Ishikawa (cell line): ENCODE measurements around the gene PDZD8.

Source experiments
- CEBPB ChIP-seq: IDR thresholded peaks from 2 replicates; pipeline ENCODE4 v1.6.1; 2012
- CREB1 ChIP-seq: IDR thresholded peaks from 2 replicates; pipeline ENCODE4 v1.6.1; 2012; ENCODE audit warnings: low read depth
- EGR1 ChIP-seq: IDR thresholded peaks from 2 replicates; pipeline ENCODE4 v1.6.1; 2012
- EP300 ChIP-seq: IDR thresholded peaks from 2 replicates; pipeline ENCODE4 v1.6.1; 2012; ENCODE audit warnings: borderline replicate concordance
- FOXM1 ChIP-seq: IDR thresholded peaks from 2 replicates; pipeline ENCODE4 v1.6.1; 2012; ENCODE audit warnings: low read depth, borderline replicate concordance
- NFIC ChIP-seq: IDR thresholded peaks from 2 replicates; pipeline ENCODE4 v1.6.1; 2012
- RAD21 ChIP-seq: IDR thresholded peaks from 2 replicates; pipeline ENCODE4 v1.6.1; 2012; ENCODE audit warnings: low read depth
- TAF1 ChIP-seq: IDR thresholded peaks from 2 replicates; pipeline ENCODE4 v1.6.1; 2012; ENCODE audit warnings: low read depth, mild to moderate bottlenecking
- TCF12 ChIP-seq: IDR thresholded peaks from 2 replicates; pipeline ENCODE4 v1.6.1; 2012; ENCODE audit warnings: low read depth
- TEAD4 ChIP-seq: IDR thresholded peaks from 2 replicates; pipeline ENCODE4 v1.6.1; 2012
- YY1 ChIP-seq: IDR thresholded peaks from 2 replicates; pipeline ENCODE4 v1.6.1; 2012; ENCODE audit warnings: low read depth
- ZBTB7A ChIP-seq: IDR thresholded peaks from 2 replicates; pipeline ENCODE4 v1.6.1; 2012; ENCODE audit warnings: low read depth
- TF ChIP-seq, protein P1 (sequence below): IDR thresholded peaks from 2 replicates; pipeline ENCODE4 v1.6.1; 2012
- TF ChIP-seq, protein P2 (sequence below): IDR thresholded peaks from 2 replicates; pipeline ENCODE4 v1.6.1; 2012; ENCODE audit warnings: low read depth, mild to moderate bottlenecking
- TF ChIP-seq, protein P3 (sequence below): IDR thresholded peaks from 2 replicates; pipeline ENCODE4 v1.6.1; 2012

Gene PDZD8

DNA sequence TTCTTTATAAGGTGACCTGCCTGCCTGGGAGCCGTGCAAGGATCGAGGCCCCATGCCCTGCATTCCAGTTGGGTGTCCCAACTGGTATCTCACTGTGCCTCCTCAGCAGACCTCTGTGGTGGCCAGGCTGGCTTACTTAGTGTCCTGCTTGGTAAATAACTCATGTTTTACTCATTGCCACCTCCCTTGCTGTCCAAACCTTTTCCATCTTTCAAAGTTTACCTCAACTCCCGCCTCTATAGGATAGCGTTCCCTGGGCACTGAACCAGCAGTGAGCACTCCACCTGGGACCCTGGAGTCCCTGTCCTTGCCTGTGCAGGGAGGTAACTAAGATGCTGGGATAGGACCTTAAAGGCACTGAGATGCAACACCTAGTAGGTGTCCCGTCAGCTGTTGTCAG is 100.7 kb downstream of the PDZD8 start:
- TF ChIP-seq EP300, result no peak
- TF ChIP-seq, protein P1, sequence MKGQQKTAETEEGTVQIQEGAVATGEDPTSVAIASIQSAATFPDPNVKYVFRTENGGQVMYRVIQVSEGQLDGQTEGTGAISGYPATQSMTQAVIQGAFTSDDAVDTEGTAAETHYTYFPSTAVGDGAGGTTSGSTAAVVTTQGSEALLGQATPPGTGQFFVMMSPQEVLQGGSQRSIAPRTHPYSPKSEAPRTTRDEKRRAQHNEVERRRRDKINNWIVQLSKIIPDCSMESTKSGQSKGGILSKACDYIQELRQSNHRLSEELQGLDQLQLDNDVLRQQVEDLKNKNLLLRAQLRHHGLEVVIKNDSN, result no peak
- no peak for TF ChIP-seq ZBTB7A
- TF ChIP-seq, protein P2, sequence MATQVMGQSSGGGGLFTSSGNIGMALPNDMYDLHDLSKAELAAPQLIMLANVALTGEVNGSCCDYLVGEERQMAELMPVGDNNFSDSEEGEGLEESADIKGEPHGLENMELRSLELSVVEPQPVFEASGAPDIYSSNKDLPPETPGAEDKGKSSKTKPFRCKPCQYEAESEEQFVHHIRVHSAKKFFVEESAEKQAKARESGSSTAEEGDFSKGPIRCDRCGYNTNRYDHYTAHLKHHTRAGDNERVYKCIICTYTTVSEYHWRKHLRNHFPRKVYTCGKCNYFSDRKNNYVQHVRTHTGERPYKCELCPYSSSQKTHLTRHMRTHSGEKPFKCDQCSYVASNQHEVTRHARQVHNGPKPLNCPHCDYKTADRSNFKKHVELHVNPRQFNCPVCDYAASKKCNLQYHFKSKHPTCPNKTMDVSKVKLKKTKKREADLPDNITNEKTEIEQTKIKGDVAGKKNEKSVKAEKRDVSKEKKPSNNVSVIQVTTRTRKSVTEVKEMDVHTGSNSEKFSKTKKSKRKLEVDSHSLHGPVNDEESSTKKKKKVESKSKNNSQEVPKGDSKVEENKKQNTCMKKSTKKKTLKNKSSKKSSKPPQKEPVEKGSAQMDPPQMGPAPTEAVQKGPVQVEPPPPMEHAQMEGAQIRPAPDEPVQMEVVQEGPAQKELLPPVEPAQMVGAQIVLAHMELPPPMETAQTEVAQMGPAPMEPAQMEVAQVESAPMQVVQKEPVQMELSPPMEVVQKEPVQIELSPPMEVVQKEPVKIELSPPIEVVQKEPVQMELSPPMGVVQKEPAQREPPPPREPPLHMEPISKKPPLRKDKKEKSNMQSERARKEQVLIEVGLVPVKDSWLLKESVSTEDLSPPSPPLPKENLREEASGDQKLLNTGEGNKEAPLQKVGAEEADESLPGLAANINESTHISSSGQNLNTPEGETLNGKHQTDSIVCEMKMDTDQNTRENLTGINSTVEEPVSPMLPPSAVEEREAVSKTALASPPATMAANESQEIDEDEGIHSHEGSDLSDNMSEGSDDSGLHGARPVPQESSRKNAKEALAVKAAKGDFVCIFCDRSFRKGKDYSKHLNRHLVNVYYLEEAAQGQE, result no peak
- TF ChIP-seq TAF1, result no peak
- no peak for TF ChIP-seq FOXM1
- no peak for TF ChIP-seq CREB1
- TF ChIP-seq, protein P3, sequence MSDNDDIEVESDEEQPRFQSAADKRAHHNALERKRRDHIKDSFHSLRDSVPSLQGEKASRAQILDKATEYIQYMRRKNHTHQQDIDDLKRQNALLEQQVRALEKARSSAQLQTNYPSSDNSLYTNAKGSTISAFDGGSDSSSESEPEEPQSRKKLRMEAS, result no peak
- TF ChIP-seq EGR1, result no peak

DNA sequence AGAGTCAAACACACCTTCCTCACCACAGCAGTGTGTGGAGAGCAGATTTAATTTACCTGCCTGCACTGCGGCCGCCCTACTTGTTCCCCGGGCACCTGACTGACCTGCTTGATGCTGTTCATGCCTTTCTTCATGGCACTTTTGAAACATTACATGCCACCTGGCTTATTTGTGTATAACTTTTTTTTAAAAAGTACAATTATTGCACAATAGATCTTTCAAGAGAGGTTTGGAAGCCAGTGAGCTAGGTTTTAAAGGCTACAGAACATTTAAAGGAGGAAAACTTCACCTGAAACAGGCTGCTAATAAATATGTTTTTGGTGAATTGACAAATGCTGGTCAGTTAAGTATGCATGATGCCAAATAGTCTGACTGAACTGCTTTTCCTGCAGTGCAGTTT is 101.3 kb downstream of the PDZD8 start:
- TF ChIP-seq CEBPB (peak; percentile 29; the same call in 1 of the 2 replicates), EP300 (no peak)

DNA sequence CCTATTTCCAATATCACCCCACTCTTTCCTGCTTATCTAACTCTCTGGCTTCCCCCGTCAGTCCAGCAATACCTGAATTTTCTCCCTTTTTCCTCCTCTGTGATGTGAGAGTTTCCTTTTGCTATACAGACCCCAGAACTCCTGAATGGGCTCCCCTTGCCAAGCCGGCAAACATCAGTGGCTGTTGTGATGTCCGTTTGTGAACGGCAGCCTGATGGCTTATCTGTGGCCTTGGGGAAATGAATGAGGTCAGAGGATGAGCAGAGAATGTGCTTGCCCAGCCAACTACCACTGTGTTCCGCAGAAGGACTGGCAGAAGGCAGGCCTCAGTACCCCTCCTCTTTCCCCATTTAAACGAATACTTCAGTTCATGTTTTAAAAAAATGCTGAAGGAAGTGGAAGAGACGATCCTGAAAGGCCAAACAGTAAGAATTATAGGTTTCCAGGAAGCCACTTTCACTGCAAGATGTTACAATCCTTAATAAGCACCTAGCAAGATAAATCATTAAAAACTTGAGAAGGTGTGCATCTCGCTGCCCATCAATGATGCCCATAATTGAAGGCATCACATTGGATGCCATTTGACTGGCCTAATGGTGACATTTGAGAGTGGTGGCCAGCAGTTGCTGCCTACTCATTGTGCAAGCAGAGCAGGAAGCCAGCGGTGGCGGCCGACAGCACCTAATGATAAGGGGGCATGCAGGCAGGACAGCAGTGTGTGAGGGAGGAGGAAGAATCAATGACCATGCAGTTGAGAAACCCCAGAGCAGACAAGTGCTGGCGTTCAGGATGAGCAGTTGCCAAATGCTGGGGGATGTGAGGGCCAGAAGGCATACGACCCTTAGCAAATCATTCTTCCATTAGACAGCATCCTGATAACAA is 102.8 kb downstream of the PDZD8 start:
- TF ChIP-seq RAD21 (no peak), ZBTB7A (no peak), TEAD4 (no peak), YY1 (no peak), EP300 (no peak), FOXM1 (no peak), EGR1 (no peak), NFIC (no peak), TCF12 (no peak), TAF1 (no peak), CEBPB (no peak), CREB1 (no peak)
- TF ChIP-seq, protein P3, result no peak
- TF ChIP-seq, protein P1, result no peak
- TF ChIP-seq, protein P2, result no peak

DNA sequence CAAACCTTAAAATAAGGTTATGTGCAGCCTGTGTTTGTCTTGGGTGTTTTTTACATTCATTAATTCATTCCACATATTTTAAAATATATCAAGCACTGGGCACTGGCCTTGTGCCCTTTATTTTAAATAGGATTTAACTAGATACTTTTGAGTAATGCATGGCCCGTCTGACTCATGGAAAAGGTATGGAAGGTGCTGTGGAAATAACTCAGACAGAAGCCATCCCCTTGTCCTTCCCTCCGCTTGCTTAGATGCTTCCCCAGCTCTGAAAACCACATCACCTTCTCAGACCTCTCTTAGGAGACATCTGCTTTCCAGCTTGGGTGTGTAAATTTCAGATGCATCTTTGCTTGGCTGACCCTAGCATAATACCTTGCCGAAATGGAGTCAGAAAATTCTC is 103.8 kb downstream of the PDZD8 start:
- no peak for TF ChIP-seq ZBTB7A
- TF ChIP-seq NFIC, result no peak
- no peak for TF ChIP-seq YY1
- no peak for TF ChIP-seq TAF1
- no peak for TF ChIP-seq TEAD4
- TF ChIP-seq FOXM1, result no peak
- no peak for TF ChIP-seq CREB1
- TF ChIP-seq, protein P3, result no peak
- TF ChIP-seq RAD21, result no peak
- no peak for TF ChIP-seq TCF12
- TF ChIP-seq EGR1, result no peak
- no peak for TF ChIP-seq EP300
- TF ChIP-seq, protein P1, result no peak
- TF ChIP-seq, protein P2, result no peak
- no peak for TF ChIP-seq CEBPB
